HepG2 (cell line): ENCODE measurements around the gene KDM5A. TPM values are rescaled to one million over a fixed set of nuclear protein-coding genes. Genes with fewer than 3 reads are reported as not detected.

Source experiments
- ARID5B ChIP-seq: IDR thresholded peaks from 2 replicates; pipeline ENCODE4 v1.4.0; 2020; ENCODE audit warnings: mild to moderate bottlenecking, missing genetic modification reagents
- HNF4A ChIP-seq: sonication (generic); formaldehyde crosslinking; IDR thresholded peaks from 2 replicates; pipeline ENCODE4 v1.4.0; 2020; ENCODE audit warnings: missing genetic modification reagents
- IKZF4 ChIP-seq: sonication (generic); formaldehyde crosslinking; IDR thresholded peaks from 2 replicates; pipeline ENCODE4 v1.5.1; 2020; ENCODE audit warnings: borderline replicate concordance, mild to moderate bottlenecking, low read depth, missing genetic modification reagents; ENCODE audit errors: not compliant biosample characterization
- RCOR2 ChIP-seq: IDR thresholded peaks from 2 replicates; pipeline ENCODE4 v1.6.1; 2016; ENCODE audit warnings: missing biosample characterization, missing genetic modification reagents
- TERF1 ChIP-seq: sonication (generic); formaldehyde crosslinking; IDR thresholded peaks from 2 replicates; pipeline ENCODE4 v1.8.0; 2022; ENCODE audit warnings: mild to moderate bottlenecking, missing genetic modification reagents, moderate library complexity
- ZNF18 ChIP-seq: sonication (generic); formaldehyde crosslinking; IDR thresholded peaks from 2 replicates; pipeline ENCODE4 v1.8.0; 2022; ENCODE audit warnings: mild to moderate bottlenecking, missing genetic modification reagents; ENCODE audit not compliant: insufficient replicate concordance
- ZNF619 ChIP-seq: sonication (generic); formaldehyde crosslinking; IDR thresholded peaks from 2 replicates; pipeline ENCODE4 v1.4.0; 2020; ENCODE audit warnings: mild to moderate bottlenecking, missing genetic modification reagents
- polyA plus RNA-seq, 8 experiments: library from polyadenylated mRNA; depleted of rRNA in 3 of 8; stranded (reverse) in 7 of 8; unstranded in 1 of 8; fragments of >200 nt; fragmentation: Illumina TruSeq in 4 of 8; extraction: Trizol in 4 of 8; gene quantifications; 2 replicates each; pipeline versions ENCODE4 v1.2.1 to v1.2.3, GENCODE V29; 2011 to 2016; ENCODE audit warnings: low read depth in 4 of 8, missing spikeins in 1 of 8, mixed read lengths in 1 of 8; ENCODE audit not compliant: insufficient read depth in 1 of 8
- total RNA-seq, 5 experiments: library from RNA; depleted of rRNA; stranded (reverse); fragments of >200 nt; fragmentation: Illumina TruSeq; extraction: Trizol; gene quantifications; 2 replicates each; pipeline ENCODE4 v1.2.3, GENCODE V29; 2016; ENCODE audit warnings: low read depth in 1 of 5
- TF ChIP-seq, protein P1 (sequence below): sonication (generic); formaldehyde crosslinking; IDR thresholded peaks from 2 replicates; pipeline ENCODE4 v1.5.1; 2020; ENCODE audit warnings: mild to moderate bottlenecking, missing genetic modification reagents, borderline replicate concordance
- TF ChIP-seq, protein P2 (sequence below): sonication (generic); formaldehyde crosslinking; IDR thresholded peaks from 2 replicates; pipeline ENCODE4 v1.9.0; 2021; ENCODE audit warnings: missing genetic modification reagents, borderline replicate concordance
- TF ChIP-seq, protein P3 (sequence below): sonication (generic); formaldehyde crosslinking; IDR thresholded peaks from 2 replicates; pipeline ENCODE4 v1.5.0; 2020; ENCODE audit warnings: mild to moderate bottlenecking, missing genetic modification reagents, borderline replicate concordance

The KDM5A gene
- total and polyA plus RNA-seq, 2 of the 13 experiments (the other 11 are each of a cell fraction or from before 2014, with no cell fraction given) = 12.0 to 29.2 TPM

DNA sequence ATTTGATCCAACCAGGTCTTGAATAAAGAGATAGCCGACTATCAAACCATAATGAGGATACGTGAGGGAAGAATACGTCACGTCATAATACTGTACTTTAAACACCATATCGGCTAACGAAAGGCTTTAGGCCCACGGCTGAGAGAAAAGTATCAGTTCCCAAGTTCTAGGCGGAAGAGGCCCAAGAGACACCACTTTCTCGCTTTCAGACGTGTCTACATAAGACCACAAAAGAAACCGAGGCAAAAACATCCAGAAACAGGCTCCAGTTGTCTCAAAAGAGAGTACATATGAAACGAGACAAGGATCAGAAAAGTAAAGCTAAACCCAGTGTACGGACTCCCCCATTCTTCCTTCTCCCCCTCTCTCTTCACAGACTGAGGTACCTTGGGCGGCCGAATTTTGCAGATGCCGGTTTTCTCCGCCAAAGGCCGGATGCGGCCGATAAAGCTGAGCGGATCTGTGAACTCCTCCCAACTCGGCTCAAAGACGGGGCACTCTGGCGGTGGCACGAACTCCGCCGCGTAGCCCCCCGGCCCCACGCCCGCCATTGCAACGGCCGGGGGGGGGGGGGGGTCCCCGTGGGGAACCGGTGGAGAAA, 479 bp downstream of the KDM5A start (continued):
- TF ChIP-seq ARID5B (0 out of 2 replicates have a peak, but pooled peaks have one; percentile 1), ZNF18 (CRISPR knock-in tag) (no peak), ZNF619 (CRISPR knock-in tag) (0 out of 2 replicates have a peak, but pooled peaks have one; percentile 8), RCOR2 (CRISPR knock-in tag) (no peak), IKZF4 (CRISPR knock-in tag) (no peak), HNF4A (no peak), TERF1 (no peak)
- TF ChIP-seq, protein P1, sequence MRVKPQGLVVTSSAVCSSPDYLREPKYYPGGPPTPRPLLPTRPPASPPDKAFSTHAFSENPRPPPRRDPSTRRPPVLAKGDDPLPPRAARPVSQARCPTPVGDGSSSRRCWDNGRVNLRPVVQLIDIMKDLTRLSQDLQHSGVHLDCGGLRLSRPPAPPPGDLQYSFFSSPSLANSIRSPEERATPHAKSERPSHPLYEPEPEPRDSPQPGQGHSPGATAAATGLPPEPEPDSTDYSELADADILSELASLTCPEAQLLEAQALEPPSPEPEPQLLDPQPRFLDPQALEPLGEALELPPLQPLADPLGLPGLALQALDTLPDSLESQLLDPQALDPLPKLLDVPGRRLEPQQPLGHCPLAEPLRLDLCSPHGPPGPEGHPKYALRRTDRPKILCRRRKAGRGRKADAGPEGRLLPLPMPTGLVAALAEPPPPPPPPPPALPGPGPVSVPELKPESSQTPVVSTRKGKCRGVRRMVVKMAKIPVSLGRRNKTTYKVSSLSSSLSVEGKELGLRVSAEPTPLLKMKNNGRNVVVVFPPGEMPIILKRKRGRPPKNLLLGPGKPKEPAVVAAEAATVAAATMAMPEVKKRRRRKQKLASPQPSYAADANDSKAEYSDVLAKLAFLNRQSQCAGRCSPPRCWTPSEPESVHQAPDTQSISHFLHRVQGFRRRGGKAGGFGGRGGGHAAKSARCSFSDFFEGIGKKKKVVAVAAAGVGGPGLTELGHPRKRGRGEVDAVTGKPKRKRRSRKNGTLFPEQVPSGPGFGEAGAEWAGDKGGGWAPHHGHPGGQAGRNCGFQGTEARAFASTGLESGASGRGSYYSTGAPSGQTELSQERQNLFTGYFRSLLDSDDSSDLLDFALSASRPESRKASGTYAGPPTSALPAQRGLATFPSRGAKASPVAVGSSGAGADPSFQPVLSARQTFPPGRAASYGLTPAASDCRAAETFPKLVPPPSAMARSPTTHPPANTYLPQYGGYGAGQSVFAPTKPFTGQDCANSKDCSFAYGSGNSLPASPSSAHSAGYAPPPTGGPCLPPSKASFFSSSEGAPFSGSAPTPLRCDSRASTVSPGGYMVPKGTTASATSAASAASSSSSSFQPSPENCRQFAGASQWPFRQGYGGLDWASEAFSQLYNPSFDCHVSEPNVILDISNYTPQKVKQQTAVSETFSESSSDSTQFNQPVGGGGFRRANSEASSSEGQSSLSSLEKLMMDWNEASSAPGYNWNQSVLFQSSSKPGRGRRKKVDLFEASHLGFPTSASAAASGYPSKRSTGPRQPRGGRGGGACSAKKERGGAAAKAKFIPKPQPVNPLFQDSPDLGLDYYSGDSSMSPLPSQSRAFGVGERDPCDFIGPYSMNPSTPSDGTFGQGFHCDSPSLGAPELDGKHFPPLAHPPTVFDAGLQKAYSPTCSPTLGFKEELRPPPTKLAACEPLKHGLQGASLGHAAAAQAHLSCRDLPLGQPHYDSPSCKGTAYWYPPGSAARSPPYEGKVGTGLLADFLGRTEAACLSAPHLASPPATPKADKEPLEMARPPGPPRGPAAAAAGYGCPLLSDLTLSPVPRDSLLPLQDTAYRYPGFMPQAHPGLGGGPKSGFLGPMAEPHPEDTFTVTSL (CRISPR knock-in tag) = no peak; the same call in 1 of the 2 replicates
- TF ChIP-seq, protein P2, sequence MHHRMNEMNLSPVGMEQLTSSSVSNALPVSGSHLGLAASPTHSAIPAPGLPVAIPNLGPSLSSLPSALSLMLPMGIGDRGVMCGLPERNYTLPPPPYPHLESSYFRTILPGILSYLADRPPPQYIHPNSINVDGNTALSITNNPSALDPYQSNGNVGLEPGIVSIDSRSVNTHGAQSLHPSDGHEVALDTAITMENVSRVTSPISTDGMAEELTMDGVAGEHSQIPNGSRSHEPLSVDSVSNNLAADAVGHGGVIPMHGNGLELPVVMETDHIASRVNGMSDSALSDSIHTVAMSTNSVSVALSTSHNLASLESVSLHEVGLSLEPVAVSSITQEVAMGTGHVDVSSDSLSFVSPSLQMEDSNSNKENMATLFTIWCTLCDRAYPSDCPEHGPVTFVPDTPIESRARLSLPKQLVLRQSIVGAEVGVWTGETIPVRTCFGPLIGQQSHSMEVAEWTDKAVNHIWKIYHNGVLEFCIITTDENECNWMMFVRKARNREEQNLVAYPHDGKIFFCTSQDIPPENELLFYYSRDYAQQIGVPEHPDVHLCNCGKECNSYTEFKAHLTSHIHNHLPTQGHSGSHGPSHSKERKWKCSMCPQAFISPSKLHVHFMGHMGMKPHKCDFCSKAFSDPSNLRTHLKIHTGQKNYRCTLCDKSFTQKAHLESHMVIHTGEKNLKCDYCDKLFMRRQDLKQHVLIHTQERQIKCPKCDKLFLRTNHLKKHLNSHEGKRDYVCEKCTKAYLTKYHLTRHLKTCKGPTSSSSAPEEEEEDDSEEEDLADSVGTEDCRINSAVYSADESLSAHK (CRISPR knock-in tag) = no peak
- TF ChIP-seq, protein P3, sequence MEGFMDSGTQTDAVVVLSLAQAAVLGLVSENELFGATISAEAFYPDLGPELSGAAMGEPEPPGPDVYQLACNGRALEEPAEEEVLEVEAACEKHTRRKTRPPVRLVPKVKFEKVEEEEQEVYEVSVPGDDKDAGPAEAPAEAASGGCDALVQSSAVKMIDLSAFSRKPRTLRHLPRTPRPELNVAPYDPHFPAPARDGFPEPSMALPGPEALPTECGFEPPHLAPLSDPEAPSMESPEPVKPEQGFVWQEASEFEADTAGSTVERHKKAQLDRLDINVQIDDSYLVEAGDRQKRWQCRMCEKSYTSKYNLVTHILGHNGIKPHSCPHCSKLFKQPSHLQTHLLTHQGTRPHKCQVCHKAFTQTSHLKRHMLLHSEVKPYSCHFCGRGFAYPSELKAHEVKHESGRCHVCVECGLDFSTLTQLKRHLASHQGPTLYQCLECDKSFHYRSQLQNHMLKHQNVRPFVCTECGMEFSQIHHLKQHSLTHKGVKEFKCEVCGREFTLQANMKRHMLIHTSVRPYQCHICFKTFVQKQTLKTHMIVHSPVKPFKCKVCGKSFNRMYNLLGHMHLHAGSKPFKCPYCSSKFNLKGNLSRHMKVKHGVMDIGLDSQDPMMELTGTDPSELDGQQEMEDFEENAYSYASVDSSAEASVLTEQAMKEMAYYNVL (CRISPR knock-in tag) = no peak
